Measurements from ENCODE around the gene GPR151.
"Not testable (repeated sequence)": the region's sequence is repeated elsewhere in the genome, so short reads cannot be mapped to it uniquely, and the experiment has no call there.

Gene GPR151
- total RNA-seq: 0 to 1.1 (median 0) reads per million in 17 experiments

GRCh38 chr5:146516151-146516475, at the start of gene GPR151:
TSS of gene GPR151 (minus strand) at chr5:146516190. CDS start at chr5:146516113, 77 bp downstream.
- DNase-seq: peak in 3 of 4 experiments; percentile 6 to 23 (median 7)

GRCh38 chr5:146564007-146564762, 48.2 kb upstream of the GPR151 start:
- no peak for DNase-seq

GRCh38 chr5:146562461-146562860, 46.5 kb upstream of the GPR151 start:
- no peak for DNase-seq

GRCh38 chr5:146561711-146562110, 45.7 kb upstream of the GPR151 start:
- DNase-seq: no peak

- no peak for DNase-seq
Measured at GRCh38 chr5:146560205-146560812, 44.3 kb upstream of the GPR151 start.

- not testable (repeated sequence) for DNase-seq
Measured at GRCh38 chr5:146556884-146557283, 40.9 kb upstream of the GPR151 start.

- no peak for DNase-seq
Measured at GRCh38 chr5:146553446-146553845, 37.5 kb upstream of the GPR151 start.

GRCh38 chr5:146549615-146550014, 33.6 kb upstream of the GPR151 start:
- no peak for DNase-seq

GRCh38 chr5:146548781-146549449, 32.9 kb upstream of the GPR151 start:
- no peak for DNase-seq

- no peak for DNase-seq
Measured at GRCh38 chr5:146544232-146544631, 28.2 kb upstream of the GPR151 start.

GRCh38 chr5:146541958-146542849, 26.2 kb upstream of the GPR151 start:
- DNase-seq: peak; percentile 54 to 69 (median 58)

- DNase-seq: no peak
Measured at GRCh38 chr5:146540414-146540813, 24.4 kb upstream of the GPR151 start.

- no peak for DNase-seq
Measured at GRCh38 chr5:146539973-146540372, 24.0 kb upstream of the GPR151 start.

- no peak for DNase-seq
Measured at GRCh38 chr5:146538432-146538831, 22.4 kb upstream of the GPR151 start.

- DNase-seq: no peak
Measured at GRCh38 chr5:146533882-146534281, 17.9 kb upstream of the GPR151 start.

GRCh38 chr5:146533260-146533857, 17.4 kb upstream of the GPR151 start:
- DNase-seq: peak; percentile 71 to 82 (median 78)

GRCh38 chr5:146529984-146530383, 14.0 kb upstream of the GPR151 start:
- no peak for DNase-seq

- no peak for DNase-seq
Measured at GRCh38 chr5:146528236-146528635, 12.2 kb upstream of the GPR151 start.

- no peak for DNase-seq
Measured at GRCh38 chr5:146527785-146528184, 11.8 kb upstream of the GPR151 start.

- no peak for DNase-seq
Measured at GRCh38 chr5:146523698-146524097, 7.7 kb upstream of the GPR151 start.

GRCh38 chr5:146521403-146522106, 5.6 kb upstream of the GPR151 start:
- no peak for DNase-seq

- DNase-seq: no peak
Measured at GRCh38 chr5:146520731-146521130, 4.7 kb upstream of the GPR151 start.

All from suppressor macrophage (primary cell).